HT-29 (cell line): Measurements from ENCODE around the gene GTF2H4. TPM values are rescaled to one million over a fixed set of nuclear protein-coding genes. Genes with fewer than 3 reads are reported as not detected.
A peak's percentile ranks its signal among the peaks of the same experiment; 100 is the strongest.
"Not testable (repeated sequence)": the region's sequence is repeated elsewhere in the genome, so short reads cannot be mapped to it uniquely, and the experiment has no call there.

Source experiments
- DNase-seq: peaks from one replicate; pipeline ENCODE4 v3.0.0-alpha.2; 2015; ENCODE audit warnings: low spot score
- total RNA-seq: library from RNA; depleted of rRNA; stranded (reverse); fragments of >200 nt; shearing (Covaris generic); gene quantifications from 2 replicates; pipeline ENCODE4 v1.2.3, GENCODE V29; 2014

GTF2H4 gene
- total RNA-seq, 1 experiment from 2014 or later = 20.2 TPM

GRCh38 chr6:30894935-30895334 lies 13.1 kb upstream of the GTF2H4 start:
- DNase-seq = no peak

- no peak for DNase-seq
Measured at GRCh38 chr6:30895343-30895742, 12.7 kb upstream of the GTF2H4 start.

- no peak for DNase-seq
Measured at GRCh38 chr6:30896541-30896940, 11.5 kb upstream of the GTF2H4 start.

GRCh38 chr6:30897882-30898281 lies 10.1 kb upstream of the GTF2H4 start:
- no peak for DNase-seq

GRCh38 chr6:30898750-30899360 lies 9.2 kb upstream of the GTF2H4 start:
- no peak for DNase-seq

GRCh38 chr6:30900863-30901417 lies 7.1 kb upstream of the GTF2H4 start:
- DNase-seq = no peak

GRCh38 chr6:30901436-30901835 lies 6.6 kb upstream of the GTF2H4 start:
- DNase-seq = no peak

GRCh38 chr6:30902196-30902595 lies 5.8 kb upstream of the GTF2H4 start:
- DNase-seq = not testable (repeated sequence)

- no peak for DNase-seq
Measured at GRCh38 chr6:30902709-30903108, 5.3 kb upstream of the GTF2H4 start.

- DNase-seq = no peak
Measured at GRCh38 chr6:30903236-30903635, 4.8 kb upstream of the GTF2H4 start.

- not testable (repeated sequence) for DNase-seq
Measured at GRCh38 chr6:30907290-30907757, 683 bp upstream of the GTF2H4 start.

GRCh38 chr6:30908700-30909099 lies 693 bp downstream of the GTF2H4 start:
- no peak for DNase-seq

- DNase-seq = not testable (repeated sequence)
Measured at GRCh38 chr6:30910473-30910872, 2.5 kb downstream of the GTF2H4 start.

GRCh38 chr6:30912746-30913520 lies 4.9 kb downstream of the GTF2H4 start:
- no peak for DNase-seq

- DNase-seq = no peak
Measured at GRCh38 chr6:30913721-30914075, 5.7 kb downstream of the GTF2H4 start.

- DNase-seq = peak; percentile 97
Measured at GRCh38 chr6:30914076-30914853, 6.3 kb downstream of the GTF2H4 start, which contains the start of gene VARS2. Gene VARS2, plus strand, starts transcription at chr6:30914238. Its CDS starts 599 bp downstream, at chr6:30914837.

GRCh38 chr6:30914854-30915590 lies 7.0 kb downstream of the GTF2H4 start:
- DNase-seq = no peak

- DNase-seq = peak; percentile 75
Measured at GRCh38 chr6:30915591-30915946, 7.6 kb downstream of the GTF2H4 start.

GRCh38 chr6:30917041-30917440 lies 9.0 kb downstream of the GTF2H4 start:
- DNase-seq = no peak

- no peak for DNase-seq
Measured at GRCh38 chr6:30917487-30917886, 9.5 kb downstream of the GTF2H4 start.

GRCh38 chr6:30918670-30919069 lies 10.7 kb downstream of the GTF2H4 start:
- no peak for DNase-seq
